ENCODE measurements around the gene PGF.

PGF gene

DNA sequence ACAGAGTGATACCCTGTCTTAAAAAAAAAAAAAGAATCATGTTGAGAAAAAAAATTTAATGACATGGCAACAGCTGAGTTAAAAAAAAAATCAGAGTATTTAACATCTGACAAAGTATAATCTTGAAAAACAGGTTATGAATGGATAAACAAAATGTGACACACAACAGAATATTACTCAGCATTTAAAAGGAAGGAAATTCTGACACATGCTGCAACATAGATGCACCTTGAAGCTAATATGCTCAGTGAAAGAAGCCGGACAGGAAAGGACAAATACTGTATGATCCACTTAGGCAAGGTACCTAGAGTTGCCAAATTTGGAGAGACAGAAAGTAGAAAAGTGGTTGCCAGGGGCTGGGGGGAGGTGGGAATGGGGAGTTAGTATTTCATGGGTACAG, 27.9 kb upstream of the PGF start:
- Histone ChIP-seq H3K36me3 (no peaks in the 10 kb centered on the region), H3K4me1 (peaks cover 5 to 83% (median 75%) of the 10 kb centered on the region in 4 donors), H3K27me3 (no peaks in the 10 kb centered on the region), H3K4me3 (no peak overlapping the region), H3K27ac (peak overlapping the region; percentile 80 to 94), H3K9me3 (no peaks in the 10 kb centered on the region)
- DNase-seq = no peak
- TF ChIP-seq, protein P1, sequence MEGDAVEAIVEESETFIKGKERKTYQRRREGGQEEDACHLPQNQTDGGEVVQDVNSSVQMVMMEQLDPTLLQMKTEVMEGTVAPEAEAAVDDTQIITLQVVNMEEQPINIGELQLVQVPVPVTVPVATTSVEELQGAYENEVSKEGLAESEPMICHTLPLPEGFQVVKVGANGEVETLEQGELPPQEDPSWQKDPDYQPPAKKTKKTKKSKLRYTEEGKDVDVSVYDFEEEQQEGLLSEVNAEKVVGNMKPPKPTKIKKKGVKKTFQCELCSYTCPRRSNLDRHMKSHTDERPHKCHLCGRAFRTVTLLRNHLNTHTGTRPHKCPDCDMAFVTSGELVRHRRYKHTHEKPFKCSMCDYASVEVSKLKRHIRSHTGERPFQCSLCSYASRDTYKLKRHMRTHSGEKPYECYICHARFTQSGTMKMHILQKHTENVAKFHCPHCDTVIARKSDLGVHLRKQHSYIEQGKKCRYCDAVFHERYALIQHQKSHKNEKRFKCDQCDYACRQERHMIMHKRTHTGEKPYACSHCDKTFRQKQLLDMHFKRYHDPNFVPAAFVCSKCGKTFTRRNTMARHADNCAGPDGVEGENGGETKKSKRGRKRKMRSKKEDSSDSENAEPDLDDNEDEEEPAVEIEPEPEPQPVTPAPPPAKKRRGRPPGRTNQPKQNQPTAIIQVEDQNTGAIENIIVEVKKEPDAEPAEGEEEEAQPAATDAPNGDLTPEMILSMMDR (IDR thresholded peaks at IDR 0.05) = no peak
- intact Hi-C loops (cut with DNase I; ENCODE audit: low total_unique reads) = loop anchor here (5.0 kb wide), 1 partner anchor 294 kb away; the partner anchor contains the start of gene FOS

DNA sequence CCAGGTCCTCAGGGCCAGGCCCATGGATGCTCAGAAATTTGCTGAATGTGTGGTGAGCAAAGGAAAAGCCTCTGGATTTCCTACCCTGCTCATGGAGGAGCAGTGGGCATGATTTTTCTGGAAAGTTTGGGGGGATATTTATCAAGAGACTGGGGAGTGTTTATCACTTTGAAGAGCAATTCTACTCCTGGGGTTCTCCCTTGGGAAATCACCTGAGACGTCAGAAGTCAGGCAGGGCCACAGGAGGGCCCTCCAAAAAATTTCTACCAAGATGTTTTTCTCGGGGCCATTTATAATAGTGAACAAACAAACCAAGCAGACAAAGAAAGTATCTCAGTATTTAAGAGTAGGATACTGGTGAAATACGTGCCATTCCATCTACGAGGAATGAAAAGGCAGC, 27.3 kb upstream of the PGF start:
- Histone ChIP-seq H3K27ac (peak overlapping the region; percentile 80 to 94), H3K4me1 (peaks cover 5 to 89% (median 78%) of the 10 kb centered on the region in 4 donors), H3K4me3 (no peak overlapping the region), H3K27me3 (no peaks in the 10 kb centered on the region), H3K36me3 (no peaks in the 10 kb centered on the region), H3K9me3 (no peaks in the 10 kb centered on the region)
- TF ChIP-seq, protein P1 (IDR thresholded peaks at IDR 0.05) = no peak
- intact Hi-C loops (cut with DNase I; ENCODE audit: low total_unique reads) = loop anchor here (5.0 kb wide), 1 partner anchor 295 kb away; the partner anchor contains the start of gene FOS
- no peak for DNase-seq

DNA sequence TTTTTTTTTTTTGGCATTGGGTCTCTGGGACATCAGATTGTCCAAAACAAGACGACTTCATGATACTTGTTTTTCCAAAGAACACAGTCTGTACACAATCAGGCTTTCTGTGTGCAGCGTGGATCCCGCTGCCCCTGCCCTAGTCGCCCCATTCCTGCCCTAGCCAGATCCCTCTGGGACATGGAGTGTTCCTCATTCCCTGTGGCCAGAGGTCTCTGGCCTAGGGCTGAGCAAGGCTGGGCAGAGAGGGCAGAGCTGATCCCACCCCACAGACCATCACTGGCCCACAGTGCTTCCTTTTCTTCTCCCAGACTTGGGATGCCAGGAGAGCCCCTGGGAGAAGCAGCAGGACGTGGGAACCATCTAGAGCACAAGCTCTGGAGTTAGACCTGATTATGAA, 26.4 kb upstream of the PGF start:
- intact Hi-C loops (cut with DNase I; ENCODE audit: low total_unique reads) = loop anchor here (5.0 kb wide), 1 partner anchor 295 kb away; the partner anchor contains the start of gene FOS
- Histone ChIP-seq H3K9me3 (no peaks in the 10 kb centered on the region), H3K4me1 (peaks cover 5 to 98% (median 80%) of the 10 kb centered on the region in 4 donors), H3K4me3 (no peak overlapping the region), H3K36me3 (no peaks in the 10 kb centered on the region), H3K27me3 (no peaks in the 10 kb centered on the region), H3K27ac (peak overlapping the region; percentile 80 to 94)
- DNase-seq = peak in 1 of 2 donors; percentile 64
- TF ChIP-seq, protein P1 (IDR thresholded peaks at IDR 0.05) = no peak

DNA sequence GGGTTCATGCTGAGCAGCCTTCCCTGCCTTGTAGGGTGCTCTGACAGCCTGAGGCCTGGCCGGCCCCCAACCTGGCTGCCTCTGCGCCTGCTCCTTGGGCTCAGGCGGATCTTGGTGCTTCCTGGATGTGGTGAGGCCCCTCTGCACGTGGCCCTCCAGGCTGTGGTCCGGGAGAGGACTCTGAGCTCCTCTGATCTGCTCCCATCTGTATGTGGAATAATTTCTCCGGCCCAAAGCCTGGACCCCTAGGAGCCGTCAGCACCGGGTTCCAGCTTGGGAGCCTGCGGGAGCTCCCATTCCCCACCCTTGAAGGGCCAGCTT, 26.0 kb upstream of the PGF start:
- peak overlapping the region; percentile 80 to 94 for H3K27ac ChIP-seq
- H3K9me3 ChIP-seq = no peaks in the 10 kb centered on the region
- H3K4me3 ChIP-seq = peak overlapping the region in 1 of 2 donors; percentile 49
- no peaks in the 10 kb centered on the region for H3K36me3 ChIP-seq
- H3K4me1 ChIP-seq = peaks cover 5 to 97% (median 80%) of the 10 kb centered on the region in 4 donors
- no peak for DNase-seq
- intact Hi-C loops (cut with DNase I; ENCODE audit: low total_unique reads) = loop anchor here (5.0 kb wide), 1 partner anchor 296 kb away; the partner anchor contains the start of gene FOS
- TF ChIP-seq, protein P1 (IDR thresholded peaks at IDR 0.05) = no peak
- no peaks in the 10 kb centered on the region for H3K27me3 ChIP-seq

DNA sequence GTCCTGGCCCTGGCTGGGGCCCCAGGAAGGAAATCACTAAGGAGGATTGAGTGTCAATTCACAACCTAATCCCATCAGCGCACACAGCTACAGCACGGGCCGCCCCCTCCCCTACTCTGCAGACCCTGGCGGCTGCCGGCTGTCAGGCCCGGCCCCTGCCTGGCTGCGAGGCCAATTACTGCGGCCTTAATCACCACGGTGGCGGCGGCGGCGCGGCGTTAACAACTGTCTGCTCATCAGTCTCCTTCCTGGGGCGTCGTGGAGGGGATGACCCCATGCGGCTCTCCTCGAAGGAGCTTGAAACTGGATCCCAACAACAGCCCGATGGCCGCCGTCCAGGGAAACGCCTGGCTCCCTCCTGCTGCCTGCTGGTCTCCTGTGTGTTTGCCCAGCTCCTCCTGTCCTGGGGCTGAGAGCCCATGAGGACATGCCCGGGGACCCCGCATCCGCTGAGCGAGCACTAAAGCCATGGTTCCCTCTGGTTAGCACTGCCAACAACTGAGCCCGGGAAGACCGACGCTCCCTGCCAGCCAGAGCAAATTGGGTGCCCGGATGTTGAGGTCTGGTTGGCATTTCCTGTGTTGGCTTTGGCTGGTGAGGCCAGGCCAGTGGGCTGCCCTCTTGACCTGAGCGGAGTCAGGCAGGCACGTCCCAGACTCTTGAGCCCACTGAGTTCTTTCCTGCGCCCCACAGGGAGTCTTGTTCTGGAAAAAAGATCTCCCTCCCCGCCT, 25.5 kb upstream of the PGF start:
- intact Hi-C loops (cut with DNase I; ENCODE audit: low total_unique reads) = loop anchor here (5.0 kb wide), 1 partner anchor 296 kb away; the partner anchor contains the start of gene FOS
- DNase-seq = peak; percentile 80 to 97
- H3K4me1 ChIP-seq = peaks cover 5 to 92% (median 77%) of the 10 kb centered on the region in 4 donors
- H3K9me3 ChIP-seq = no peaks in the 10 kb centered on the region
- peak overlapping the region; percentile 80 to 94 for H3K27ac ChIP-seq
- H3K27me3 ChIP-seq = no peaks in the 10 kb centered on the region
- no peaks in the 10 kb centered on the region for H3K36me3 ChIP-seq
- H3K4me3 ChIP-seq = peak overlapping the region; percentile 47 to 49
- TF ChIP-seq, protein P1 (IDR thresholded peaks at IDR 0.05) = no peak

All from tibial artery (tissue), 4 donors.